ENCODE measurements around the gene HNMT. TPM values are rescaled to one million over a fixed set of nuclear protein-coding genes. Genes with fewer than 3 reads are reported as not detected.
"Not testable (repeated sequence)": the region's sequence is repeated elsewhere in the genome, so short reads cannot be mapped to it uniquely, and the experiment has no call there.

The HNMT gene
- 9.8 and 17.0 TPM in 2 replicates for total RNA-seq (2014; rRNA removed; shearing (Covaris generic))
- polyA plus RNA-seq (2014; cell fraction: nucleus; rRNA removed): 1.6 and 5.3 TPM in 2 replicates

DNA sequence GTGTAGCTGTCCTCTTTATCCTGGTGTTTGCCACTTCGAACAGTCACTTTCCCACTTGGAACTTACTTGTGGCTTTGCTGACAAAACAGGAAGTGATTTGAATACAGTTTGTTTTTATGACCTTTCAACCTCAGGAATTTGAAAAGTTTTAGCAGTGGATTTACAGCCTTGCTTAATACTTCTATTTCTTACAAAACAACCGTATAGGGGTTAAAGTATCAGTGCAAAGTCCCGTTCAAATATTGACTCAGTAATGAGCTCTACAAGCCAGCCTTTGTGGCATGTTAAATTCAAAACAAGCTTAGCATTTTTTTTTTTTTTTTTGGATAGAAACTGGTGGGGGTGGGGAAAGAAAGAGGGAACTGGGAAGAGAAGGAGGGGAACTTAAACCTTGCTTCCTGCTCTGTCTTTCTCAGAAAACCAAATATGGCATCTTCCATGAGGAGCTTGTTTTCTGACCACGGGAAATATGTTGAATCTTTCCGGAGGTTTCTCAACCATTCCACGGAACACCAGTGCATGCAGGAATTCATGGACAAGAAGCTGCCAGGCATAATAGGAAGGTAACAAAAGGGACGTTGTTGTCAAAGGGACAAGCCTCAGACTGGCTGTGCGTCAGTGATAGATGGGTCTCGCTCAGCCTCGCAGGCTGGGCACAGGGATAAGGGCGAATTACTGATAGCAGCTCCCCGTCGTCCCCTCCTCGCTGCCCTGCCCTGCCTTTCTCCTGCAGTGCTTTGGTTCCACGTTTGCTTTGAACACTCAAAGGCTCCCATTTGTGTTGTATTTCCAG lies at the start of gene HNMT:
Gene HNMT (plus strand): TSS at position 408 of the 793 bp plus-strand sequence. CDS start 19 bp downstream, at position 427.
- DNase-seq (ENCODE audit: extremely low read depth, low read depth): peak; percentile 82

- no peak for DNase-seq (ENCODE audit: extremely low read depth, low read depth)
Measured at GRCh38 chr2:137921105-137921880, 43.0 kb upstream of the HNMT start.

DNA sequence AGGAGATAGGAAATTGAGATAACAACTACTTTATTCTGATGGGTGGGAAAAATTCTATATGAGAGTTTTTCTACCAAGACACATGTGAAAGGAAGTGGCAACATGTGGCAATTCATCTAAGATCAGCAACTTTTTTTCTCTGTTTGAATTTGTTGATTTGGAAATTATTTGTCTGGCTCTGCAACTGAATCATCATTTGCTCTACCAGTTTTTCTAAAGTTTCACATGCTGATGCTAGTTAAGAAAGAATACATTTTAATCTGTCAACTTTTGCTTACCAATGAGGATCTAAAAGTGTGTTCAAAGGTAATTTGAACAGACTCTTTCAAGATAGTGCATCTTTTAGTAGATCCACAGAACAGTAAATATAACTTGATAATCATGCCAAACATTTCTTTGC lies 42.1 kb upstream of the HNMT start:
- not testable (repeated sequence) for DNase-seq (ENCODE audit: extremely low read depth, low read depth)

DNA sequence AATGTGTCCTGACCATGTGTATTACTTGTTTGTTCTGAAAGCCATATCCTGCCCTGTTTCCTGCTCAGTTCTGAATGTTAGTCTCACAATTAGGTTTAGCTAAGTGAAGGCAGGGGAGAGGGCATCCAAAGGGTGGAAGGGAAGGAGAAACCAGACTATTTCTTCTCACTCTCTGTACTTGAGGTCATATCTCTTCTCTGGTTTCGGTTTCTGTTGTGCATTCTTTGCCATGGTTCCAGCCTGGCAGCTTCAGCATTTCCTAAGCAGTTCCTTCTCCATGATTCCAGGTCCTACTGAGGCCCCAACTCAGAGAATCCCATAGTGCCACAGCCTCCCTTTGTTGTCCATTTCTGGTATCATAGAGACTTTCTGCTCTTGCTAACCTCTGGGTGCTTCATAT lies 40.3 kb upstream of the HNMT start:
- no peak for DNase-seq (ENCODE audit: extremely low read depth, low read depth)

- DNase-seq (ENCODE audit: extremely low read depth, low read depth): no peak
Measured at GRCh38 chr2:137925599-137925998, 38.7 kb upstream of the HNMT start.

DNA sequence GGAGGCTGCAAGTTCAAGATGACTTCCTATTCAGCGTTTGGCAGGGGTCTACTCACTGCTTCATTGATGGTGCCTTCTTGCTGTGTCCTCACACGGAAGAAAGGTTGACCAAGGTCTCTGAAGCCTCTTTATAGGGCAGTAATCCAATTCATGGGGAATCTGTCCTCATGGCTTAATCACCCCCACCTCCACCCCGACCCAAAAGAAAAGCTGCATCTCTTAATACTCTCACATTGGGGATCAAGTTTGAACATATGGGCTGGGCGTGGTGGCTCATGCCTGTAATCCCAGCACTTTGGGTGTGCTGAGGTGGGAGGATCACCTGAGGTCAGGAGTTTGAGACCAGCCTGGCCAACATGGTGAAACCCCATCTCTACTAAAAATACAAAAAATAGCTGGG lies 36.4 kb upstream of the HNMT start:
- no peak for DNase-seq (ENCODE audit: extremely low read depth, low read depth)

DNA sequence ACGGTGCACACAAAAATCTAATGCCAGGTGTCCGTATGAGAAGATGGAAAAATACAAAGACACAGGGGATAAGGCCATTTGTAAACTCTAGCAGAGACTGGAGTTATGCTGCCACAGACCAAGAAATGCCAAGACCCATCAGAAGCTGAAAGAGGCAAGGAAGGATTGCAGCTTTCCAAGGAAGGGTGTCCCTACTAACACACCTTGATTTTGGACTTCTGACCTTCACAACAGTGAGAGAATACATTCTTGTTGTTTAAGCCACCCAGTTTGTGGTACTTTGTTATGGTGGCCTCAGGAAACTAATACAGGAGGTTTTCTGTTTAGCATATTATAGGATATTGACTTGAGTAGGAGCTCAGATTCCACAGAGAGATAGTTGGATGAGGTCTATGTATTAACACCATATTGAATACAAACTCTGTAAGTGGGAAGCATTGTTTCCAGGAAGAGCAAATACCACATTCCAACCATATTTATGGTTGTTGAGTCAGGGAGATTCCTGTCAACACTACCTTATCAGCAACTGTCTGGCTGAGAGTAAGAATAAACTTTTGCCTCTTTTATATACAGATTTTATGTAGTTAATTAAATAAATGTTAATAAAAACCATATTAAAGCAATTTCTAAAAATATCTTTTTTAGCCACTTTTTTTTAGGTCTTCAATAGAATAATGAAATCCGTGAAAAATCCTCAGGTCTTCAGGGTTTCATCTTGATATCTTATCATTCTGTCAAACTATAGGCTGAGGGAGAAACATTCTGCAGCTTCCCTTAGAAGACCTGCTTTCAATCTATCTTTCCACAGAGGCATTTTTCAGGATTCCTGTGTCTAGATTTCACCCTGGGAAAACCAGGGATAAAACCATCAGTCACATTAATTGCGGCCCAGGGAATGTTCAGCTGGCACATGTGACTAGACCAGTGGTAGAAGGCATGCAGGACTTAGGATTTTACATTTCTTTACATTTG lies 35.4 kb upstream of the HNMT start:
- DNase-seq (ENCODE audit: extremely low read depth, low read depth): no peak

DNA sequence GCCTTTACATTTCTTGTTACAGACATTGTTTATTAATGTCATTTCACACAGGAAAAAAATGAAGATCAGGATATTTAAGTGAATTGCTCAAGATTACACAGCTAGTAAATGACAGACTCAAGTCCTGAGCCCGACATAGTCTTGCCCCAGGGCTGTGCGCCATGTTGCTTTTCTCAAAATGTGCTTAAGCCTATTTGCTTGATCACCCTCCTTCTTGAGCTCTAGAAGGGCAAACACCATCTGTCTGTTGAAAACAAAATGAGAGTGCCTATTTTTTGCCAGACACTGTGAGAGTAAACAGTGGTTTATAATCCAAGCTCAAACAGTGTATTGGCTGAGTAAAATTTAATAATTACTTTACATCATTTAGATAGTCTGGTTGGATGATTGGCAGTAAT lies 34.8 kb upstream of the HNMT start:
- DNase-seq (ENCODE audit: extremely low read depth, low read depth): no peak

GRCh38 chr2:137930146-137930545 lies 34.1 kb upstream of the HNMT start:
- no peak for DNase-seq (ENCODE audit: extremely low read depth, low read depth)

DNA sequence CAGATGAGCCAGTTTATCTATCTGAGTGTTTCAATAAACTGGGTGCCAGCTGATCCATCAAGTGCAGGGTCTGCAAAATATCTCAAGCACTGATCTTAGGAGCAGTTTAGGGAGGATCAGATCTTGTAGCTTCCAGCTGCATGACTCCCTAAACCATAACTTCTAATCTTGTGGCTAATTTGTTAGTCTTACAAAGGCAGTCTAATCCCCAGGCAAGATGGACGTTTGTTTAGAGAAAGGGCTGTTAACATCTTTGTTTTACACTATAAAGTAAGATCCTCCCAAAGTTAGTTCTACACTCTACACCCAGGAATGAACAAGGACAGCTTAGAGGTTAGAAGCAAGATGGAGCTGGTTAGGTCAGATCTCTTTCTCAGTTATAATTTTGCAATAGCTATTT lies 28.7 kb upstream of the HNMT start:
- no peak for DNase-seq (ENCODE audit: extremely low read depth, low read depth)

- no peak for DNase-seq (ENCODE audit: extremely low read depth, low read depth)
Measured at GRCh38 chr2:137937246-137937645, 27.0 kb upstream of the HNMT start.

DNA sequence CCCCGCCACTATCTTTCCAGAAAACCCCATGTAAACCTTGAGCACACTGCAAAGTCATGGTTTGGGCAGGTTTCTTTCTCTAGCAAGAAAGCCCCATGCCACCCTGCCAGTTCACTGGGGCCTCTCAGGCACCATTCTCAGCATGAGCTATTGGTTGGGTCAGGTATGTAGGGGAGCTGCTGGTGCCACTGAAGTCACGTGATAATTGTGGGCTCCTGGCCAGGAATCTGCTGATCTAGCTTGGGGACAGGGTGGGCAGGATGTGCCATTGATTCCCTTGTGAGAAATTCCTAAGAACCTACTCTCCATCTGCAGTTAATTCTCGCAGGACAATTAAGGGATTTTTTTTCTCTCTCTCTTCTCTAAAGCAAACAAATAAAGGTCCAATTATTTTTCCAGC lies 26.5 kb upstream of the HNMT start:
- no peak for DNase-seq (ENCODE audit: extremely low read depth, low read depth)

DNA sequence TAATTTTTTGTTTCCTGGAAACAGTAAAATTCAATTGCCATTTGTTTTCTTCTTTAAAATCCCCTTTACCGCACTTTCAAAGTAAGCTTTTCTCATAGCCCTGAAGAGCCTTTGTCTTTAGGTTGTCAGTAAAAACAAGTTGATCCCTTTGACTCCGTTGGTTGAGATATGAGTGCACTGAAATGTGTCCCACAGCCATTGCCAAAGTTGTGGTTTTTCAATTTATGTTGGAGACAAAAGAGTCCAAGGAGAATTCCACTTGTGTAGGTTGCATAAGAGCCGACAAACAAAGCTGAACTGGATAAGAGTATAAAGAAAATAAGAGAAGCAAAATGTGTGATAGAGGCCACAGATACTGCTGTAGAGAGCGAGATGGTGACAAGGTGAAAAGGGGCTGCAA lies 26.1 kb upstream of the HNMT start:
- DNase-seq (ENCODE audit: extremely low read depth, low read depth): no peak

DNA sequence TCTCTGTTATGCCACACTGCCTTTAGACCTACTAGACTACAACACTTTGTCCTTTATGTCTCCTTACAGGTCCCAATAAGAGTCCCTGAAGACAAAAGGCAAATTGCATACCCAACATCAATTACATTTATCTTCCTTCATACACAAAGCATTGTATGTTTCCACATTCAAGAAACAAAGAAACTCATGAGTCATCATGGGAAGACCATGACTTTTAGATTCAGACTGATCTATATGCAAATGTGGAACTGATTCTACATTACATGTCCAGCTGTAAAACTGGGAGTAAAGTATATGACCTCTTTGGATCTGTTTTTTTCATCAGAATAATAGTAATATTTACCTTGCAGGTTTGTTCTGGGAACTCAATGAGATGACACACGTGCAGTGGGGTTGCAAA lies 25.2 kb upstream of the HNMT start:
- no peak for DNase-seq (ENCODE audit: extremely low read depth, low read depth)

DNA sequence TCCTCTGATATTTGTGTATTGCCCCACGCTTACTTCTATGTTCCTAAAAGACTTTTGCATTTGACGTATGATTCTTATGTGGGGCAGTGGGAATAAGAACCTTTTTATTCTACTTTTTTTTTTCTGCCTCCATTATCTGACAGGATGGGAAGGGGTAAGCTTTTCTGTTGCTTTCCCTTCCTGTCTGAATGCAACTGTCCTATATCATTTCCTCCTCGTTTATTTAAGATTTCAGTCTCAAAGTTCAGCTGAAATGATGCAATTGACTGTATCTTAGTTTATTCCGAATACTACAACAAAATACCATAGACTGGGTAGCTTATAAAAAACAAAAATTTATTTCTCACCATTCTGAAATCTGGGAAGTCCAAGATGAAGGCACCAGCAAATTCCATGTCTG lies 24.1 kb upstream of the HNMT start:
- DNase-seq (ENCODE audit: extremely low read depth, low read depth): no peak

DNA sequence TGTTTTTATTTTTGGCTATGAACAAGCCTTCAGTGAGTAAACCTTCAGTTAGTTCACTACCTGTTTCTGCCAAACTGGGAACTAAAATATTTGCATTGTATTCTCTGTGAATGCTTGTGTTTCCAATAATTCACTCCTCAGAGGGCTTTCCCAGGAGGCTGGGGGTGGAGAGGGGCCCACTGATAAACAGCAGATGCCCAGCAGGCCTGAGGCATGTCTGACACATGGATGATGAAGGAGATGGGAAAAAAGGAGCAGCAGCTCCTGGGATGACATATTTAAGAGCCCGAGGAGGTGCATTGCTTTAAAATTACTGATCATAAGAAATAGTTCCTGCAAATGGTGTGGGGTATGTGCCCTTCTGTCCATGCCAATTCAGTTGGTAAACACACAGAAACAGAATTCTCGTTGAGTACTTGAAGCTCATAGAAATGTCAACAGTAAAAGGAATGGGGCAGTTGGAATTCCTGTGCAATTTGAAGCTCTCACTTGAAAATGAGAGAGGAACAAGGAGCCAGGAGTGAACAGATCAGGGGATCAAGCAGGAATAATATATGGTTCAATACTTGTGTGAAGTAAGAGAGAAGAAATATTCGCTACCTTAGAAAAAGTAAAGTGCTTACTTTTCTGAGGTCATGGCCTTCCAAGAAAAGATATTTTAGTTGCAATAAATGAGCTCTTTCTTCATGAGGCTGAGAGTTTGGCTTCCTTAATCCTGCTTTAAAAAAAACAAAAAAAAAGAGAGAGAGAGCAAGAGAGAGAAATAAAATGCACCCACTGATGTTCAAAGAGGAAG lies 22.0 kb upstream of the HNMT start:
- DNase-seq (ENCODE audit: extremely low read depth, low read depth): no peak

DNA sequence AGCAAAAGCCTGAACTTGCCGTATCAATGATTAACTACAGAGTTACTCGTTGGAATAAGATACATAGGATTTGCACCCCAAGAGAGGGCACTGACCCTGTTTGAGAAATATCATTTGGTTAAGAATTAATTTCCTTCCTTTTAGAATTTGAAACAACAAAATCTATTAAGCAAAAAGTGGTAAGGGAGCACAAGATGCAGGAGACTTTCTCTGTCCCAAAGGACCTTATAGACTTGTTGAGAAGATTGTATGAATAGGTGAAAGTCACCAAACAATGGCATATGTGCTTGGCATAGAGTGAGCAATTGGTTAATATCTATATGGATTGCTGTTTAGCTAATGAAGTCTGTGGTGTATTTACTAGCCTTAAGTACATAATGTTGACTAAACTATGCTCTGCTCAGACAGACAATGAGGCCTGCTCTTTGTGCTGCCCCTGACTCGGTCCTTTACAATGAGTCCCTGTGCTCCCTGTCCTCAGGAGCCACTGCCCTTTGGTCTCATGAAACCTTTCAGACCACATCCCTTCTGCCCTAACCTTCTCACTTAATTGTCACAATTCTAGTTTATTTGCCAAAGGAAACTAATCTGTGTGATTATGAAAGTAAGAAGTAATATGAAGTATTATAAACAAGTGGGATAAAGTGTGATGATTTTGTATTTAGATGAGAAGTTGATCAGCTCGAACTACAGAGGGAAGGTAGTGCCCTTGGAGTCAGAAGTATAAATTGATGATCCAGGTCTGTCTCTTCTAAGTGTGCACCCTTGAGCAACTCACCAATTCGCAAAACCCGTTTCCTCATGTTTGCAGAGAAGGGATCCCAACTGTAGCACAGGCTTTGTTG lies 21.2 kb upstream of the HNMT start:
- no peak for DNase-seq (ENCODE audit: extremely low read depth, low read depth)

DNA sequence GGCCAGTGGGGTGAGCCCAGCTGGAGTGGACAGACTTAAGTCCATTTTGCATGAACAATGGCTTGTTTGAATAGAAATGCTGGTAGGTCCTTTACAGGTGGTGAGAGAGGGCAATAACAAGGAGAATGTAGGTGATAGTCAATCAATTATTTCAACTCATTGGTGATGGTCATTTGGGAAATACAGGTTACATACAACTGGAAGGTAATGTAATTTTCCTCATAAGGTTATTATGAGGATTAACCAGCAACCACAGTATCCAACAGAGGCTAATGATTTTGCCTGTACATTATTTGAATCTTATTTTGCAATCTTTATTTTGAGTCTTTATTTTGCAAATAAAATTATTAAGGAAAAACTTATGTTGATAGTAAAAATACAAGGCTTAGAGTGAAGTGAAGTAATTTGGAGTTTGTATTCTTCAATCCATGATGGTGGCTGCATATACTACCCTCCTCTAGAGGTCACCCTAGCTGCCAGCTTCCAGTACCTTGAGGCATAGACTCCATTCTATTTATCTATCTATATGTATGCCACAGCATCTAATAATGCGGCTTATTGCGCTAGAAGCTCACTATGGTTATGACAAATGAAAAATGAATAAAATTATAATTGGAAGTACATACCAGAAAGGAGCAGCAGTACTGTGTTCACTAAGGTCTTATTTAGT lies 20.5 kb upstream of the HNMT start:
- DNase-seq (ENCODE audit: extremely low read depth, low read depth): no peak

DNA sequence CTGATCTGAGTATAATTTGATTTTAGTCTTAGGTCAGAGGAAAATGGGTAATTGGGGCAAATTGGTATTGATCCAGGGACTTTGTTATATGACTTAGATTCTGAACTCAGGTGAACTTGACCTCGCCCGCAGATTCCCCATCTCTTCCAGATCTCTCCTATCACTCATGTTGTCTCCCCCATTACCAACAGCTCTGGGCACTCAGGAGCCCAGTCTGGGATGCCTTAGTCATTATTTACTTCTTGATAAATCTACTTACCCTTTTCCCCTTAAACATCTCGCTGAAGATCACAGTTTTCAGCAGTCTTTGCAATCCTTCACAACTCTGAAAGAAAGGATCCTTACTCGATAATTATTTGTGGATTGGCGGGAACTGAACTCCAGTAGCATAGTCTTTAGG lies 19.6 kb upstream of the HNMT start:
- no peak for DNase-seq (ENCODE audit: extremely low read depth, low read depth)
